HG02678 (cell line): Measurements from ENCODE around the gene VAT1L.

Experiments used
- ATAC-seq: cut with Tn5 transposase; IDR thresholded peaks from one replicate; pipeline ENCODE4 v1.9.1; 2021; ENCODE audit warnings: mild to moderate bottlenecking, moderate library complexity; ENCODE audit not compliant: unreplicated experiment

The VAT1L gene, protein sequence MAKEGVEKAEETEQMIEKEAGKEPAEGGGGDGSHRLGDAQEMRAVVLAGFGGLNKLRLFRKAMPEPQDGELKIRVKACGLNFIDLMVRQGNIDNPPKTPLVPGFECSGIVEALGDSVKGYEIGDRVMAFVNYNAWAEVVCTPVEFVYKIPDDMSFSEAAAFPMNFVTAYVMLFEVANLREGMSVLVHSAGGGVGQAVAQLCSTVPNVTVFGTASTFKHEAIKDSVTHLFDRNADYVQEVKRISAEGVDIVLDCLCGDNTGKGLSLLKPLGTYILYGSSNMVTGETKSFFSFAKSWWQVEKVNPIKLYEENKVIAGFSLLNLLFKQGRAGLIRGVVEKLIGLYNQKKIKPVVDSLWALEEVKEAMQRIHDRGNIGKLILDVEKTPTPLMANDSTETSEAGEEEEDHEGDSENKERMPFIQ

DNA sequence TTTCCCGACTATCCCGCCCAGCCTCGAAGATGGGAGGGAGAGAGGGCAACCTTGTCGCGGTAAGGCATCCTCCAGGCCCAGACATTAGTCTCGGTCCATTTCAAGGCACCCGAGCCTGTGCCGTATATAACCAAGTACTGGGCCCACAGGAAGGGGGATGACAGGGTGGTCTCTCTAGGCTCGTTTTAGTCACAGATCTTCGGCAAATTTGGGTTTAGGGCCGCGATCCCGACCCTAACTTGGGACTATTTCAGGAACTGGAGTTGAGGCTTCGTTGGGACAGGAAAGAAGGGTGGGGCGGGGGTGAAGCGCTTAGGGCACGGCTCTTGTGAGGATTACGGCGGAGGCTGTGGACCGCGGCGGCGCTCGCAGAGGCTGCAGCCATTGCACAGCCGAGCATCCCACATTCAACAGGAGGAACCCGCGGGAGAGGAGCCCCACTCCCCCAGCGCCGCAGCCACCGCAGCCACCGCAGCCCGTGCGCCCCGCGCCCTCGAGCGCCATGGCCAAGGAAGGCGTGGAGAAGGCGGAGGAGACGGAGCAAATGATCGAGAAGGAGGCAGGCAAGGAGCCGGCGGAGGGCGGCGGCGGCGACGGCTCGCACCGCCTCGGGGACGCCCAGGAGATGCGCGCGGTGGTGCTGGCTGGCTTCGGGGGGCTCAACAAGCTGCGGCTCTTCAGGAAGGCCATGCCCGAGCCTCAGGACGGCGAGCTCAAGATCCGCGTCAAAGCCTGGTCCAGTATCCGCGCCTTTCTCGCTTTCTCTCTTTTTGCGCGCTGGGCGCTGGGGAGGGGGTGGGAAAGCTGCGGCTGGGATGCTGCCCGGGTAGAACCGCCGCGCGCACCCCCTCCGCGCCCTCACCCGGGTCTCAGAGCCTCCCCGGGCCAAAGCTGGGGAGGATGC, at the start of gene VAT1L:
Gene VAT1L, plus strand, starts transcription at position 384 of the 904 bp plus-strand sequence. Its CDS starts 119 bp downstream, at position 503.
- no peak for ATAC-seq

DNA sequence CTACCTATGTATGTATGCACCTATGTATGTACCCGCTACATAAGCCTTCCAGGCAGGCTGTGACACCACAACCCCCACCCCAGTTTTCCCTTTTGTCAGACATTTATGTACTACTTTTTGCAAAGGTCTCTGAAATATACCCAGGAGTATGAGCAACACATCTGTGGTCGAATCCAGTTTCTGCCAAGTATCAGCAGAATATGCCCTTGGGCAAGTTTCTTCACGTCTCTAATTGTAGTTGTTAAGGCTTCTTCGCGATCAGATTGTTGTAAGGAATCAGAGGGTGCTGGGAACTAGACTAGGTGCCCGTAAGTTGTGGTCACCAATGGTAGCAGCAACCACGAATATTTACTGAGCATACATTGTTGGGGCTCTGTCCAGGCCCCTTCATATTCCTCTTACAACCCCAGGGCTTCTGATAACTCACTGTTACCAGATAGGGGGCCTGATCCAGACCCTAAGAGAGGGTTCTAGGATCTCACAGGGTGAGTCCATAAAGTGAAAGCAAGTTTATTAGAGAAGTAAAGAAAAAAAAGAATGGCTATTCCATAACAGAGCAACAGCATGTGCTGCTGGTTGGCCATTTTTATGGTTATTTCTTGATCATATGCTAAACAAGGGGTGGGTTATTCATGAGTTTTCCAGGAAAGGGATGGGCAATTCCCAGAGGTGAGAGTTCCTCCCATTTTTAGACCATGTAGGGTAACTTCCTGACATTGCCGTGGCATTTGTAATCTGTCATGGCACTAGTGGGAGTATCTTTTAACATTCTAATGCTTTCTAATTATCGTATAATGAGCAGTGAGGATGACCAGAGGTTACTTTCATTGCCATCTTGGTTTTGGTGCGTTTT, 49.4 kb upstream of the VAT1L start:
- no peak for ATAC-seq

DNA sequence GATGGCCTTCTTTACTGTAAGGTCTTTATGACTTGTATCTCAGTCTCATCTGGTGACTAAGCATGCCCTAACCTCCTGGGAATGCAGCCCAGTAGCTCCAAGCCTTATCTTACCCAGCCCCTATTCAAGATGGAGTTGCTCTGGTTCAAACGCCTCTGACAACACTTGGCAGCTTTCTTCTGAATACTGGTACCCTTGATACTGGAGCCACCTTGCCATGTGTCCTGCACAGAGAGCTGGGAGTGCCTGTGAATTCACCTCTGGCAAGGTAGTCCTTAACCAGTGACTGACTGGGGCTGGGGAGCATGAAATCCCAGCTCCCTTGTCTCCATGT, 48.8 kb upstream of the VAT1L start:
- ATAC-seq = no peak

DNA sequence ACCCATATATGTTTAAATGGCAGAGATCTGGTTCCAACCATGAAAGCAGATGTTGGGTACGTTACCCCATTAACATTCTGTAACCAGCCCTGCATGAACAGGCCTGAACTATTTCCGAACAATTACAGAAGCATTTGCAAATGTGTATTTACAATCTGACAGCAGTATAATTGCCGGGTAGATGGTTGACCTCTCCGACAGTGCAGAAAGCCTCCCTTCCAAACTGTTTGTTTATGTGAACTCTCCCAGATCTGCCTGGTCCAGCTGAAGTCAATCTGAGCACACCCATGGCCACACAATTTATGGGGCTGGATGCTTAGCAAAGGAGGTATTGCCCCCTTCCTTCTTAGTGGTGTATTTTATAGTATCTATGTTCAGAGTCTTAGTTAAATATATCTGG, 44.2 kb upstream of the VAT1L start:
- ATAC-seq = no peak

DNA sequence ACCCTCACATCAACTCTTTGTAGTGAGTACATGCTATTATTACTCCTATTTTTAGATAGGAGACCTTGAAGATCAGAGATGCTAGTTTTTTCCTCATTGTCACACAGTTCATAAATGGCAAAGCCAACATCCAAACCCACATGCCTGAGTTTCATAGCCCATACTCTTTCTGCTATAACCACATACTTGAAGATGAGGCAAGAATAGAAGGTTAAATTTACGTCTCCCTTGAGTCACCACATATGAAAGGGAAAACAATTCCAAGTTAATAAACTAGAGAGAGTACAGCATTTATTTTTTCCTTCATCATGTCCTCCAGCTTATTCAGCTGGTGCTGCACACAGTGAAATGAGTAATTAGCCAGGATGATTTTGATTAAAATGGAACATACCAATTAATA, 42.4 kb upstream of the VAT1L start:
- no peak for ATAC-seq

DNA sequence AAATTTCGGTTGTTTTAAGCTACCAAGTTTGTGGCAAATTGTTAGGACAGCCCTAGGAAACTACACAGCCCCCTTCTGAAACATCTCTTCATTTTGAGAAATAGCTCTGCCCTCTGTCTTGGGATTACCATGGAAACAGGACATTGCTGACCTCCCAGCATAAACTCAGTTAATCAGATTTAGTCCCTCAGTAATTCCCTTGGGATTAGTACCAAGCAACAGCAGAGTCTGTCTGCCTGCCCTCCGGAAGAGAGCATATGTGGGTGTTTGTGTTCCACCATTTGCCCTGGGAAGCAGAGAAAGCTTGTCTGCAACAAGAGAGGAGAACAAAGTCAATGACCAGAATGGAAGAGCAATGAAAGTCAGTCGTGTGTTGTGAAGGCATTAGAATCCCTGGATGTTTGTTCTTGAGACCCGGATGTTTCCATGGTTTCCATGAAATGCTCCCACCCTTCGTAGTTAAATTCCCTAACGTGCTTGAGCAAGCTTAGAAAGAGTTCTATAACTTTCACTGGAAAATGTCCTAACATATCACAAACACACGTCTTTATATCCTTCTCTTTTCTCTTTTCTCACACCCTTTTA, 39.9 kb upstream of the VAT1L start:
- no peak for ATAC-seq

DNA sequence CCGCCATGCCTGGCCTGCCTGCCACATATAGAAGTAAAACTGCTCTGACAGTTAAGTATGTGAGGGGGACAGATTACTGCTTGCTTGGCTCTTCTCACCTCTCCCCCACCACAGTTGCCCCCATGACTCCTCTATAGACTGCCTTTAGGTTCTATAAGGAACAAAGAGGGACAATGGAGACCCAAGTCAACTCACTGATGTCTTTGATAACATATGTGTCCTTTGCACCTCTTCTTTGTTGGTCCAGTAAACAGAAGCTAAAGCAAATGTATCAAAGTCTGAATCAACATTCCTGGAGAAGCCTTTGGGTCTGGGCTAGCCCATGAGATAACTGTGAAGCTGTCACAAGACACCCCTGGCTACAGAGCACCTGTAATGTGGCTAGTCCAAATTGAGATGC, 38.9 kb upstream of the VAT1L start:
- no peak for ATAC-seq

DNA sequence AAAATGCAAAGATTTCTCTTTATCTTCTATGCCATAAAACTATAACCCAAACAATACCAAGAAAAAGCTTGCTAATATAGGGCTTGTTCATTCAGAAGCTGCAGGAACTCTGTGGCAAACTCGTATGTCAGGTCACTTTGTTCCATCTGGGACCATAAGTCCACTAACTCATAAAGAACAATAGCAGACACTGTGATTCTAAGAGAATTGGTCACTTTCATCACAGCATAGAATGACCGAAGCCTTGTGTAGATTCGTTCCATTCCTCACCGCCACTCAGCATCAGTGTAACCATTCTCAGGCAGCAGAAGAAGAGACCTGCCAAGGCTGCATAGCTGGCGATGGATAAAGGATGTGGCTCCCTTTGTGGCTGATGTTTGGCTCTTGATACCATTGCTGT, 30.3 kb upstream of the VAT1L start:
- ATAC-seq = no peak

DNA sequence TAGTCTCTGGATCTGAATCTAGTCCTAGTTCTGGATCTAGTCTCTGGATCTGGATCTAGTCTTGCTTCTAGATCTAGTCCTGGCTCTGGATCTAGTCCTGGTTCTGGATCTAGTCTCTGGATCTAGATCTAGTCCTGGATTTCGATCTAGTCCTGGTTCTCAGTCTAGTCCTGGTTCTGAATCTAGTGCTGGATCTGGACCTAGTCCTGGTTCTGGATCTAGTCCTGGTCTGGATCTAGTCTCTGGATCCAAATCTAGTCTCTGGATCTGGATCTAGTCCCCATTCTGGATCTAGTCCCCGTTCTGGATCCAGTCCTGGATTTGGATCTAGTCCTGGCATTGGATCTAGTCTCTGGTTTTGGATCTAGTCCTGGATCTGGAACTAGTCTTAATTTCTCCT, 29.9 kb upstream of the VAT1L start:
- ATAC-seq = no peak

DNA sequence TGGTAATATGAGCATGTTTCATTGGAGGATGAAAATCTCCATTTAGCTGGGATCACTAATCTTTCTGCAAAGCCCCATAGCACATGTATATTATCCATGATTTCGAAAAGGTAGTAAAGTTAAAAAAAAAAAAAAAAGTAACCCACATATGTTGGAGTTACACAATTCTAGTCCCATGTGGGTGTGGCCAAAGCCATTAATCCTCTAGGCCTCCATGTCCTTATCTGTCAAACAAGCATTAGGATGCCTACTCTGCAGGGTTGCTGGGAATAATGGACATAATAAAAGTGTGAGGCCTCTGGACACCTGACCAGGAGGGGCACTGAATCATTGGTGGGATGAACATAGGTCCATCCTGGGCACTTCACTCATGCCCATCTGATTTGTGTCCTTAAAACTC, 29.2 kb upstream of the VAT1L start:
- ATAC-seq = no peak

DNA sequence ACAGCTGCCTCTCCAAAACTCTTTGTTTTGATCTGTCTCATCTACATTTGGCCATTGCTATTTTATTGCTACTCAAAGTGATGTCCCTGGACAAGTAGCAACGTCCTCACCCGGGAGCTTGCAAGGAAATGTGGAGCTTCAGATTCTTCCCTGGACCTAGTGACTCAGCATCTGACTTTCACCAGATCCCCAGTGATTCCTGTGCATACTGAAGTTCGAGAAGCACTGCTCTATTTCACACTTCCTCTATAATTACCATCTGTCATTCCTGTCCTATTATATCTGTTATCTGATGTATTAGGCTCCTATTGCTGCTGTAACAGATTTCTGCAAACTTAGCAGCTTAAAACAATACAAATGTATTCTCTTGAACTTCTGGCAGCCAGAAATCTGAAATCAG, 28.5 kb upstream of the VAT1L start:
- no peak for ATAC-seq

DNA sequence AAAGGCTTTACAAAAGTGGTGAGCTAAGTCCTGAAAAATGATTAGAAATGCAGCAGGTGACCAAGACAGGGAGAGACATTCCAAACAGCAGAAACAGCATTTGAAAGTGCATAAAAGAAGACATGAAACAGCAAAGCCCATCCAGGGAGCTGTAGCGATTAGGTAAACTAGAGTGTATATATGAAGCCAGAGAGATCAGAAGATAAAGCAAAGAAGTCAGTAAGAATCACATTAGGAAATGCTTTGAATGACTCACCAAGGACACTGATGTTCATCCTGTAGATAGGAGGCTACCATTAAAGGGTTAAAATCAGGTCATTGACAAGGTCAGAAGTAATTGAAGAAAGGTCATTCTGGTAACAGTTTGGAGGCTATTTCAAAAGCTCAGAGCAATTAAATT, 27.6 kb upstream of the VAT1L start:
- ATAC-seq = no peak

DNA sequence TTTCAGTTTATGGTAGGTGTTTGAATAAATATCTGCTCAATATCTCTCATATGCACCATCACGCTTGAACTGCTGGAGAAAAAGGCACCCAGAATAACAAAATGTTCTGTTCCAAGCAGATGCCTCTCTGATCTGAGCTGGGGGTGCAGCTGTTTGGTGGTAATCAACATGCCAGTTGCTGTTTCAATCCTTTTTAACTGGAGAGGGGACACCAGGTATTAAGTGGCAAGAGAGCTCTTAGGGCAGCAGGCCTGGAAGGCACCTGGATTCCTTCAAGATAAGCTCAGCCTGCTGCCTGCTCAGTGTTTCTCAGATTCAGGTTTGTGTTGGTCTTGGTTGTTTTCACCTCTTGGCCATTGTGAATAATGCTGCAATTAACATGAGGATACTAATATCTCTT, 27.2 kb upstream of the VAT1L start:
- ATAC-seq = no peak

DNA sequence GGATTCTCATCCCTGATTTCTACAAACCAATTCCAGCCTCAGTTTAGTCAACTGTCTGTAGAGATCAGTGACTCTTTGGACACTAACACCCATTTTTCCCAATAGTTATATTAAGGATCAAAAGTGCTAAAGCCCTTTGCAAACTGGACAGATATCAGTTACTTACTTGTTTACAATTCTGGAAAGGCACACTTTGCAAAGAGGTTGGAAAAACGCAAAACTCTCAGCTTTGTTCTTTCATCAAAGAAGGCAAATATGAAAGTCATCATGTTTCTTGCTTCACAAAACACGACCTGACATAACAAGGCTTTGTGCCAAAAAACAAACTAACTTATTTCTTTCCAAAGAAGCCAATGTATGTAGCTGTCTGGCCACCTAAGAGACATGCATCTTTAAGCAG, 26.1 kb upstream of the VAT1L start:
- no peak for ATAC-seq

DNA sequence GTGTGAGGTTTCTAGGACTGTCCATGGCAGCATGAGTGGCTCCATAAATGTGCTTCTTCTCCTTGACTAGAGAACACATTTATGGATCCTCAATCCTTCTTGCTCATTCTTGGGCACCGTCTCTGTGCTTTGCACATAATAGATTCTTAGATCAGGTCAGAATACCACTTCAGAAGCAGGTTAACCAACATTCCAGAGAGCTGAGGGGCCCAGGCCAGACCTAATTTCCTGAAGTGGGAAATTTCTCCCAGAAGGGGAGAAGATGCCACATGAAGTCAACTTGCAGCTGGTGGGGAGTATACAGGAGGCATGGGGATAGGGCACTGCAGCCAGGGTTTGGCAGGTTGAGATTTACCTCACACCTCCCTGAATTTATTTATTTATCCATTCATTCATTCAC, 24.4 kb upstream of the VAT1L start:
- ATAC-seq = no peak

DNA sequence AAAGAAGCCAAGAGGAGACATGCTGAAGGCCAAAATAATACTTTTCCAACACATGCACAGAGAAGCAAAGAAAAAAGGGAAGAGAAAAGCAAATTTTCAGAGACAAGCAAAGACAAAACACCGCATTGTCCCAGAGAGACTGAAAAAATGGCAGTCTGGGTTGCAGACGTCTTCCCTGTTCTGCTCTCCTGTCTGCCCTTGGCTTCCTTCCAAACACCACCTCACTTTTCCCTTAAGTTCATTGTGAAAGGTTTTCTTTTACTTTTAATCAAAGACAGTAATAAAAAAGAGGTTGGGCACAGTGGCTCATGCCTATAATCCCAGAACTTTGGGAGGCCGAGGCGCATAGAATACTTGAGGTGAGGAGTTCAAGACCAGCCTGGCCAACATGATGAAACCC, 21.2 kb upstream of the VAT1L start:
- ATAC-seq = no peak

DNA sequence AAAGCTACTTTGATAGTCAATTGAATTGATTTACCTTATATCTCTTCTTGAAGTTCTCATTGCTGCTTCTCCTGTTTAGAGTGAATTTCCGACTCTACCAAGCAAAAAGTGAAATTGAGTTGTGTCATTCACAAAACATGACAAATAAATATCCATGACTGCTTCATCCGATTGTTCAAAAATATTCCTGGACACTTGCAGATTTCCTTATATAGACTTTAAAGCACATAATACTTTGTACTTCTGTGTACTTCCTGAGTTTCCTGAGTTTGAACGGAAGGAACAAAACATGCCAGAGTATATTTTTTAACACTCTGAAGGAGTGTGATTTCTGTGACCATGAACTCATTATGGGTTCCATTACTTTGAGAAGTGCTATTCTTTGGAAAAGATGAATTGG, 20.5 kb upstream of the VAT1L start:
- ATAC-seq = no peak

DNA sequence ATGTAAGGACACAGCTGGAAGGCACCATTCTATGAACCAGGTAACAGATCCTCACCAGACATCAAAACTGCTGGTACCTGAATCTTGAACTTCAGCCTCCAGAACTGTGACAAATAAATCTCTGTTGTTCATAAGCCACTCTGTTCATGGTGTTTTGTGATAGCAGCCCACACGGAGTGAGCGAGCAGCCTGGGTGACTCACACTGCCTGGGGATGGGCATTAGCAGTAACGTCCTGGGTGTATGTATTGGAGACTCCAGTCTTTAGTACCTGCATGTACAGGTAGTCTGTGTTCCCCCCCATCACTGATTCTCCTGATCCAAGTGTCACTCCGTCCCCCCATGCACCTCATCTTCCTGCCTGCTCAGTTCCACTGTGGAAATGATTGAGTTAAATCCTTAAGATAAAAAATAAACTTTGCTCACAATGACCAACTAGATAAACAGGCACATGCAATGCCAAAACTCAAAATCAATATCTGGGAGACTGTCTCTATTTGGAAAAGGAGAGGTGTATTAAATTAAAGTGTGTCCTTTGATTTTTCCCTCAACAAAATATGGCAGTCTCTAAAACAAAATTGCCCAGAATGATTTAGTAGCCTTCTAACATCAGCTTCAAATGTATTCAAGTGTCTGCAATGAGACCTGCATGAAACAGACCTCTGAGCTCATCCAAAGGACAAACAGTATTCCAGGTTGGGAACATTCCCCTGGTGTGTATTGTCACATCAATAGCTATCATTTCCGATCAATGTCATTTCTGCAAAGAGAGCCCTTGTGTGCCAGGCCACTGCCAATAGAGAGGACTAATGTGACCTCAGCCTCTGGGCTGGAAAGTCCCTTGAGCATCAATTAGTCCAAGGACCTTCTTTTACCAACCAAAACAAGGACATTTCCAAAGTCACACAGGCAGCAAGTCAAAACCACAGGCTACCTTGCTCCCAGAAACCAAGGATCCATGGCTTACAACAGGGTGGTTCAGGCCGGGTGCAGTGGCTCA, 12.2 kb upstream of the VAT1L start:
- no peak for ATAC-seq

DNA sequence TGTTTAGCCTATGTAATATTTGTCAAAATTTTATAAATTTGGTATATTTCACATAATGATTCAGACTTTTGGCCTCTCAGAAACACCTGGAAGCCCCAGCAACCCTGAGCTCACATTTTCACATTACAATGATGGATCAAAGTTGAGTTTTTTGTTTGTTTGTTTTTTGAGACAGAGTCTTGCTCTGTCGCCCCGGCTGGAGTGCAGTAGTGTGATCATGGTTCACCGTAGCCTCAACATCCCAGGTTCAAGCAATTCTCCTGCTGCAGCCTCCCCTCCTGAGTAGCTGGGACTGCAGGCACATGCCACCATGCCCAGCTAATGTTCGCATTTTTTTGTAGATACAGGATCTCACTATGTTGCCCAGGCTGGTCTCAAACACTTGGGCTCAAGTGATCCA, 10.6 kb upstream of the VAT1L start:
- ATAC-seq = no peak

DNA sequence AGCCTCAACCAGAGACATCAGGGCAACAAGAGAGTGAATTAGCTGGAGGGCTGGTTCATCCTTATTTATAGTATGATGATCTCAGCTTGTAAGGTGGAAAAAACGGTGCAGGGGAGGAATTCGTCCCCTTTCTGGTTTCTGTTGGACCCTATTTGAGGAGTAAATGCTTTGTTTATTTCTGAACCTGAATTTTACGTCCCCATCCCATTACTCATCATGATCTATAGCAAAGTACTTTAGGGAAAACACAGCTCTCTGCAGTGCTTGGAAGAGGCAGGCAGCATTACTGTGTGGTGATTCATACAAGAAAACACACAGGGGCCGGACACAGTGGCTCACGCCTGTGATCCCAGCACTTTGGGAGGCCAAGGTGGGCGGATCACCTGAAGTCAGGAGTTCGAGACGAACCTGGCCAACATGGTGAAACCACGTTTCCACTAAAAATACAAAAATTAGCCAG, 8.0 kb upstream of the VAT1L start:
- no peak for ATAC-seq
